NB4 (cell line): Measurements from ENCODE around the gene PLEKHB2.

Experiments
- MAX ChIP-seq: IDR thresholded peaks from 2 replicates; pipeline ENCODE4 v1.6.1; 2011; ENCODE audit warnings: low read depth, low read length
- MYC ChIP-seq: IDR thresholded peaks from 2 replicates; pipeline ENCODE4 v1.6.1; 2011; ENCODE audit warnings: low read depth, low read length
- POLR2A ChIP-seq: IDR thresholded peaks from 2 replicates; pipeline ENCODE4 v1.6.1; 2011; ENCODE audit warnings: mild to moderate bottlenecking; ENCODE audit not compliant: insufficient read length; ENCODE audit errors: extremely low read depth
- TF ChIP-seq, protein P1 (sequence below): IDR thresholded peaks from one replicate; pipeline ENCODE4 v1.5.1; 2012; ENCODE audit warnings: low read depth, low read length

- TF ChIP-seq, protein P1, sequence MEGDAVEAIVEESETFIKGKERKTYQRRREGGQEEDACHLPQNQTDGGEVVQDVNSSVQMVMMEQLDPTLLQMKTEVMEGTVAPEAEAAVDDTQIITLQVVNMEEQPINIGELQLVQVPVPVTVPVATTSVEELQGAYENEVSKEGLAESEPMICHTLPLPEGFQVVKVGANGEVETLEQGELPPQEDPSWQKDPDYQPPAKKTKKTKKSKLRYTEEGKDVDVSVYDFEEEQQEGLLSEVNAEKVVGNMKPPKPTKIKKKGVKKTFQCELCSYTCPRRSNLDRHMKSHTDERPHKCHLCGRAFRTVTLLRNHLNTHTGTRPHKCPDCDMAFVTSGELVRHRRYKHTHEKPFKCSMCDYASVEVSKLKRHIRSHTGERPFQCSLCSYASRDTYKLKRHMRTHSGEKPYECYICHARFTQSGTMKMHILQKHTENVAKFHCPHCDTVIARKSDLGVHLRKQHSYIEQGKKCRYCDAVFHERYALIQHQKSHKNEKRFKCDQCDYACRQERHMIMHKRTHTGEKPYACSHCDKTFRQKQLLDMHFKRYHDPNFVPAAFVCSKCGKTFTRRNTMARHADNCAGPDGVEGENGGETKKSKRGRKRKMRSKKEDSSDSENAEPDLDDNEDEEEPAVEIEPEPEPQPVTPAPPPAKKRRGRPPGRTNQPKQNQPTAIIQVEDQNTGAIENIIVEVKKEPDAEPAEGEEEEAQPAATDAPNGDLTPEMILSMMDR, result no peak
- TF ChIP-seq MAX (no peak), POLR2A (no peak), MYC (no peak)
These were observed 37.5 kb upstream of the PLEKHB2 start for GRCh38 chr2:131067465-131068125.
